HL-60 (cell line): Measurements from ENCODE around the gene GALNT6.

Experiments used
- GABPA ChIP-seq: IDR thresholded peaks from 2 replicates; pipeline ENCODE4 v1.6.1; 2012; ENCODE audit warnings: low read depth
- POLR2AphosphoS5 ChIP-seq: IDR thresholded peaks from 2 replicates; pipeline ENCODE4 v1.6.1; 2012; ENCODE audit warnings: low read depth
- SPI1 ChIP-seq: IDR thresholded peaks from 2 replicates; pipeline ENCODE4 v1.6.1; 2012; ENCODE audit warnings: low read depth, mild to moderate bottlenecking, borderline replicate concordance
- TF ChIP-seq, protein P1 (sequence below): IDR thresholded peaks from one replicate; pipeline ENCODE4 v1.5.1; 2011; ENCODE audit warnings: low read length, control low read depth, inconsistent platforms; ENCODE audit not compliant: insufficient read depth
- TF ChIP-seq, protein P2 (sequence below): IDR thresholded peaks from 2 replicates; pipeline ENCODE4 v1.6.1; 2012; ENCODE audit warnings: low read depth; ENCODE audit not compliant: insufficient replicate concordance

DNA sequence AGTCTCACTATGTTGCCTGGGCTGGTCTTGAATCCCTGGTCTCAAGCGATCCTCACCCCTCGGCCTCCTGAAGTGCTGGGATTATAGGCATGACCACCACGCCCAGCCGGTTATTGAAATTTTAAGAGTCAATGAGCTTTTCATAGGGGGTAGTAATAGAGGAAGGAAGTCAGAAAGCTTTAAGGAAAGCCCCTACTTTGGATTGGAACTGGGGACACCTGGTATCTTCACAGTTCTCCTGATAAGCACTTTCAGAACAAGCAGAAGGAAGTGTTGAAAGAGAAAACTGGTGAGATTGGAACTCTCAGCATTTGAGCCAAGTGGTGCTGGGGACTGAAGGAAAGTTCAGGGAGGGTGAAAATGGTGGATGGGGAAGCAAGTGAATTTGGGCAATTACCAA is 38.5 kb upstream of the GALNT6 start:
- TF ChIP-seq, protein P1, sequence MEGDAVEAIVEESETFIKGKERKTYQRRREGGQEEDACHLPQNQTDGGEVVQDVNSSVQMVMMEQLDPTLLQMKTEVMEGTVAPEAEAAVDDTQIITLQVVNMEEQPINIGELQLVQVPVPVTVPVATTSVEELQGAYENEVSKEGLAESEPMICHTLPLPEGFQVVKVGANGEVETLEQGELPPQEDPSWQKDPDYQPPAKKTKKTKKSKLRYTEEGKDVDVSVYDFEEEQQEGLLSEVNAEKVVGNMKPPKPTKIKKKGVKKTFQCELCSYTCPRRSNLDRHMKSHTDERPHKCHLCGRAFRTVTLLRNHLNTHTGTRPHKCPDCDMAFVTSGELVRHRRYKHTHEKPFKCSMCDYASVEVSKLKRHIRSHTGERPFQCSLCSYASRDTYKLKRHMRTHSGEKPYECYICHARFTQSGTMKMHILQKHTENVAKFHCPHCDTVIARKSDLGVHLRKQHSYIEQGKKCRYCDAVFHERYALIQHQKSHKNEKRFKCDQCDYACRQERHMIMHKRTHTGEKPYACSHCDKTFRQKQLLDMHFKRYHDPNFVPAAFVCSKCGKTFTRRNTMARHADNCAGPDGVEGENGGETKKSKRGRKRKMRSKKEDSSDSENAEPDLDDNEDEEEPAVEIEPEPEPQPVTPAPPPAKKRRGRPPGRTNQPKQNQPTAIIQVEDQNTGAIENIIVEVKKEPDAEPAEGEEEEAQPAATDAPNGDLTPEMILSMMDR: no peak
- TF ChIP-seq POLR2AphosphoS5 (no peak), GABPA (no peak), SPI1 (no peak)
- TF ChIP-seq, protein P2, sequence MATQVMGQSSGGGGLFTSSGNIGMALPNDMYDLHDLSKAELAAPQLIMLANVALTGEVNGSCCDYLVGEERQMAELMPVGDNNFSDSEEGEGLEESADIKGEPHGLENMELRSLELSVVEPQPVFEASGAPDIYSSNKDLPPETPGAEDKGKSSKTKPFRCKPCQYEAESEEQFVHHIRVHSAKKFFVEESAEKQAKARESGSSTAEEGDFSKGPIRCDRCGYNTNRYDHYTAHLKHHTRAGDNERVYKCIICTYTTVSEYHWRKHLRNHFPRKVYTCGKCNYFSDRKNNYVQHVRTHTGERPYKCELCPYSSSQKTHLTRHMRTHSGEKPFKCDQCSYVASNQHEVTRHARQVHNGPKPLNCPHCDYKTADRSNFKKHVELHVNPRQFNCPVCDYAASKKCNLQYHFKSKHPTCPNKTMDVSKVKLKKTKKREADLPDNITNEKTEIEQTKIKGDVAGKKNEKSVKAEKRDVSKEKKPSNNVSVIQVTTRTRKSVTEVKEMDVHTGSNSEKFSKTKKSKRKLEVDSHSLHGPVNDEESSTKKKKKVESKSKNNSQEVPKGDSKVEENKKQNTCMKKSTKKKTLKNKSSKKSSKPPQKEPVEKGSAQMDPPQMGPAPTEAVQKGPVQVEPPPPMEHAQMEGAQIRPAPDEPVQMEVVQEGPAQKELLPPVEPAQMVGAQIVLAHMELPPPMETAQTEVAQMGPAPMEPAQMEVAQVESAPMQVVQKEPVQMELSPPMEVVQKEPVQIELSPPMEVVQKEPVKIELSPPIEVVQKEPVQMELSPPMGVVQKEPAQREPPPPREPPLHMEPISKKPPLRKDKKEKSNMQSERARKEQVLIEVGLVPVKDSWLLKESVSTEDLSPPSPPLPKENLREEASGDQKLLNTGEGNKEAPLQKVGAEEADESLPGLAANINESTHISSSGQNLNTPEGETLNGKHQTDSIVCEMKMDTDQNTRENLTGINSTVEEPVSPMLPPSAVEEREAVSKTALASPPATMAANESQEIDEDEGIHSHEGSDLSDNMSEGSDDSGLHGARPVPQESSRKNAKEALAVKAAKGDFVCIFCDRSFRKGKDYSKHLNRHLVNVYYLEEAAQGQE: no peak
